ENCODE measurements around the gene ABCB1. TPM values are rescaled to one million over a fixed set of nuclear protein-coding genes. Genes with fewer than 3 reads are reported as not detected.
"Not testable (repeated sequence)": the region's sequence is repeated elsewhere in the genome, so short reads cannot be mapped to it uniquely, and the experiment has no call there.

ABCB1 gene
- total RNA-seq, 1 experiment from 2014 or later: 3.0 TPM

GRCh38 chr7:87497482-87497881 is 103.2 kb downstream of the ABCB1 start:
- no peak overlapping the region for H3K27ac ChIP-seq
- no peak for DNase-seq (ENCODE audit: low read depth in 1 of 2, low spot score in 2 of 2)
- no peaks in the 10 kb centered on the region for H3K27me3 ChIP-seq (replicated peaks)

GRCh38 chr7:87495366-87495765 is 105.3 kb downstream of the ABCB1 start:
- DNase-seq (ENCODE audit: low read depth in 1 of 2, low spot score in 2 of 2): no peak
- Histone ChIP-seq H3K27me3 (replicated peaks) (no peaks in the 10 kb centered on the region), H3K4me1 (replicated peaks) (peaks cover 5% of the 10 kb centered on the region), H3K36me3 (no peaks in the 10 kb centered on the region), H3K27ac (no peak overlapping the region), H3K4me3 (no peak overlapping the region), H3K9me3 (replicated peaks) (no peaks in the 10 kb centered on the region)

More at GRCh38 chr7:87497482-87497881, 103.2 kb downstream of the ABCB1 start:
- Histone ChIP-seq H3K36me3 (no peaks in the 10 kb centered on the region), H3K4me3 (no peak overlapping the region), H3K9me3 (replicated peaks) (no peaks in the 10 kb centered on the region), H3K4me1 (replicated peaks) (no peaks in the 10 kb centered on the region)

- no peak for DNase-seq (ENCODE audit: low read depth in 1 of 2, low spot score in 2 of 2)
- peaks cover 5% of the 10 kb centered on the region for H3K4me1 ChIP-seq (replicated peaks)
- no peak overlapping the region for H3K27ac ChIP-seq
- H3K9me3 ChIP-seq (replicated peaks): no peaks in the 10 kb centered on the region
- H3K4me3 ChIP-seq: no peak overlapping the region
- no peaks in the 10 kb centered on the region for H3K36me3 ChIP-seq
- no peaks in the 10 kb centered on the region for H3K27me3 ChIP-seq (replicated peaks)
Measured at GRCh38 chr7:87494454-87494853, 106.2 kb downstream of the ABCB1 start.

GRCh38 chr7:87483131-87483530 is 117.6 kb downstream of the ABCB1 start:
- DNase-seq (ENCODE audit: low read depth in 1 of 2, low spot score in 2 of 2): no peak
- no peaks in the 10 kb centered on the region for H3K27me3 ChIP-seq (replicated peaks)
- no peak overlapping the region for H3K4me3 ChIP-seq
- no peaks in the 10 kb centered on the region for H3K9me3 ChIP-seq (replicated peaks)
- H3K27ac ChIP-seq: no peak overlapping the region
- H3K4me1 ChIP-seq (replicated peaks): peaks cover 27% of the 10 kb centered on the region
- no peaks in the 10 kb centered on the region for H3K36me3 ChIP-seq

GRCh38 chr7:87482115-87482514 is 118.6 kb downstream of the ABCB1 start:
- no peak for DNase-seq (ENCODE audit: low read depth in 1 of 2, low spot score in 2 of 2)
- Histone ChIP-seq H3K9me3 (replicated peaks) (no peaks in the 10 kb centered on the region), H3K36me3 (no peaks in the 10 kb centered on the region), H3K27me3 (replicated peaks) (no peaks in the 10 kb centered on the region), H3K27ac (no peak overlapping the region), H3K4me3 (no peak overlapping the region), H3K4me1 (replicated peaks) (peaks cover 27% of the 10 kb centered on the region)

- H3K4me1 ChIP-seq (replicated peaks): peaks cover 33% of the 10 kb centered on the region
- DNase-seq (ENCODE audit: low read depth in 1 of 2, low spot score in 2 of 2): peak; percentile 72 to 86
- no peaks in the 10 kb centered on the region for H3K27me3 ChIP-seq (replicated peaks)
- peak overlapping the region; percentile 87 for H3K27ac ChIP-seq
- no peak overlapping the region for H3K4me3 ChIP-seq
- no peaks in the 10 kb centered on the region for H3K36me3 ChIP-seq
- no peaks in the 10 kb centered on the region for H3K9me3 ChIP-seq (replicated peaks)
Measured at GRCh38 chr7:87480386-87480785, 120.3 kb downstream of the ABCB1 start.

- Histone ChIP-seq H3K27me3 (replicated peaks) (no peaks in the 10 kb centered on the region), H3K9me3 (replicated peaks) (no peaks in the 10 kb centered on the region), H3K36me3 (no peaks in the 10 kb centered on the region), H3K4me1 (replicated peaks) (peaks cover 37% of the 10 kb centered on the region), H3K27ac (peak overlapping the region; percentile 87), H3K4me3 (no peak overlapping the region)
- DNase-seq (ENCODE audit: low read depth in 1 of 2, low spot score in 2 of 2): peak; percentile 49 to 67
Measured at GRCh38 chr7:87479951-87480350, 120.7 kb downstream of the ABCB1 start.

- H3K27ac ChIP-seq: no peak overlapping the region; the same call in 1 of the 2 replicates
- H3K9me3 ChIP-seq (replicated peaks): no peaks in the 10 kb centered on the region
- peak overlapping the region; percentile 62 for H3K4me3 ChIP-seq
- no peaks in the 10 kb centered on the region for H3K27me3 ChIP-seq (replicated peaks)
- DNase-seq (ENCODE audit: low read depth in 1 of 2, low spot score in 2 of 2): no peak
- peaks cover 52% of the 10 kb centered on the region for H3K4me1 ChIP-seq (replicated peaks)
- peaks cover 8% of the 10 kb centered on the region; the same call in 1 of the 2 replicates for H3K36me3 ChIP-seq
Measured at GRCh38 chr7:87476179-87476557, 124.5 kb downstream of the ABCB1 start.

GRCh38 chr7:87475359-87476178 is 125.1 kb downstream of the ABCB1 start, which contains the start of gene ABCB4:
ABCB4 (minus strand) TSS chr7:87475680; CDS start chr7:87475465, 215 bp downstream.
- no peaks in the 10 kb centered on the region for H3K27me3 ChIP-seq (replicated peaks)
- H3K9me3 ChIP-seq (replicated peaks): no peaks in the 10 kb centered on the region
- H3K27ac ChIP-seq: peak within 1 kb of the TSS; percentile 98
- peak within 1 kb of the TSS; percentile 62 for H3K4me3 ChIP-seq
- peaks cover 46% of the 10 kb centered on the region for H3K4me1 ChIP-seq (replicated peaks)
- DNase-seq (ENCODE audit: low read depth in 1 of 2, low spot score in 2 of 2): peak; percentile 50 to 68
- H3K36me3 ChIP-seq: peaks cover 8% of the 10 kb centered on the region; the same call in 1 of the 2 replicates

GRCh38 chr7:87474533-87475358 is 125.9 kb downstream of the ABCB1 start:
- H3K4me3 ChIP-seq: peak overlapping the region; percentile 62
- H3K27me3 ChIP-seq (replicated peaks): no peaks in the 10 kb centered on the region
- no peaks in the 10 kb centered on the region for H3K9me3 ChIP-seq (replicated peaks)
- H3K36me3 ChIP-seq: peaks cover 8% of the 10 kb centered on the region; the same call in 1 of the 2 replicates
- peak; percentile 58 to 88 for DNase-seq (ENCODE audit: low read depth in 1 of 2, low spot score in 2 of 2)
- H3K4me1 ChIP-seq (replicated peaks): peaks cover 38% of the 10 kb centered on the region
- H3K27ac ChIP-seq: peak overlapping the region; percentile 98

GRCh38 chr7:87473986-87474385 is 126.7 kb downstream of the ABCB1 start:
- Histone ChIP-seq H3K27me3 (replicated peaks) (no peaks in the 10 kb centered on the region), H3K27ac (peak overlapping the region; percentile 98), H3K4me3 (peak overlapping the region; percentile 62), H3K36me3 (peaks cover 8% of the 10 kb centered on the region; the same call in 1 of the 2 replicates), H3K4me1 (replicated peaks) (peaks cover 31% of the 10 kb centered on the region), H3K9me3 (replicated peaks) (no peaks in the 10 kb centered on the region)
- DNase-seq (ENCODE audit: low read depth in 1 of 2, low spot score in 2 of 2): no peak

GRCh38 chr7:87473192-87473591 is 127.5 kb downstream of the ABCB1 start:
- no peak for DNase-seq (ENCODE audit: low read depth in 1 of 2, low spot score in 2 of 2)

GRCh38 chr7:87471473-87471872 is 129.2 kb downstream of the ABCB1 start:
- no peak overlapping the region for H3K4me3 ChIP-seq
- H3K9me3 ChIP-seq (replicated peaks): no peaks in the 10 kb centered on the region
- H3K27ac ChIP-seq: no peak overlapping the region
- no peaks in the 10 kb centered on the region for H3K27me3 ChIP-seq (replicated peaks)
- peaks cover 26% of the 10 kb centered on the region for H3K4me1 ChIP-seq (replicated peaks)
- H3K36me3 ChIP-seq: peaks cover 8% of the 10 kb centered on the region; the same call in 1 of the 2 replicates
- no peak for DNase-seq (ENCODE audit: low read depth in 1 of 2, low spot score in 2 of 2)

More at GRCh38 chr7:87473192-87473591, 127.5 kb downstream of the ABCB1 start:
- Histone ChIP-seq H3K4me3 (no peak overlapping the region), H3K4me1 (replicated peaks) (peaks cover 26% of the 10 kb centered on the region), H3K36me3 (peaks cover 8% of the 10 kb centered on the region; the same call in 1 of the 2 replicates), H3K27me3 (replicated peaks) (no peaks in the 10 kb centered on the region), H3K9me3 (replicated peaks) (no peaks in the 10 kb centered on the region), H3K27ac (no peak overlapping the region)

- H3K4me1 ChIP-seq (replicated peaks): peaks cover 17% of the 10 kb centered on the region
- not testable (repeated sequence) for H3K9me3 ChIP-seq (replicated peaks); H3K4me3 ChIP-seq; H3K36me3 ChIP-seq; DNase-seq (ENCODE audit: low read depth in 1 of 2, low spot score in 2 of 2); H3K27me3 ChIP-seq (replicated peaks); H3K27ac ChIP-seq
Measured at GRCh38 chr7:87469204-87469603, 131.5 kb downstream of the ABCB1 start.

Data from SJSA1 (cell line).